Measurements from ENCODE around the gene PRKN.

PRKN gene

GRCh38 chr6:161926324-161926723 is 801.2 kb downstream of the PRKN start:
- FAIRE-seq: no peak

- no peak for FAIRE-seq
Measured at GRCh38 chr6:161924516-161925116, 803.0 kb downstream of the PRKN start.

- FAIRE-seq: no peak
Measured at GRCh38 chr6:161922631-161923119, 804.9 kb downstream of the PRKN start.

GRCh38 chr6:161921602-161922395 is 805.8 kb downstream of the PRKN start:
- FAIRE-seq: no peak

- FAIRE-seq: no peak
Measured at GRCh38 chr6:161919691-161920090, 807.9 kb downstream of the PRKN start.

GRCh38 chr6:161918628-161919205 is 808.8 kb downstream of the PRKN start:
- FAIRE-seq: no peak

- no peak for FAIRE-seq
Measured at GRCh38 chr6:161918109-161918531, 809.4 kb downstream of the PRKN start.

GRCh38 chr6:161917645-161918044 is 809.9 kb downstream of the PRKN start:
- no peak for FAIRE-seq

- FAIRE-seq: no peak
Measured at GRCh38 chr6:161915456-161915964, 812.1 kb downstream of the PRKN start.

GRCh38 chr6:161908872-161909271 is 818.7 kb downstream of the PRKN start:
- FAIRE-seq: no peak

GRCh38 chr6:161906571-161906970 is 821.0 kb downstream of the PRKN start:
- FAIRE-seq: no peak

GRCh38 chr6:161903584-161904212 is 823.9 kb downstream of the PRKN start:
- FAIRE-seq: no peak

- FAIRE-seq: no peak
Measured at GRCh38 chr6:161901740-161902426, 825.7 kb downstream of the PRKN start.

GRCh38 chr6:161894436-161894835 is 833.1 kb downstream of the PRKN start:
- no peak for FAIRE-seq

GRCh38 chr6:161891542-161891941 is 836.0 kb downstream of the PRKN start:
- no peak for FAIRE-seq

GRCh38 chr6:161890832-161891297 is 836.7 kb downstream of the PRKN start:
- FAIRE-seq: no peak

GRCh38 chr6:161890133-161890831 is 837.3 kb downstream of the PRKN start:
- no peak for FAIRE-seq

GRCh38 chr6:161889324-161889723 is 838.2 kb downstream of the PRKN start:
- no peak for FAIRE-seq

GRCh38 chr6:161886545-161886944 is 841.0 kb downstream of the PRKN start:
- FAIRE-seq: peak; percentile 75

- no peak for FAIRE-seq
Measured at GRCh38 chr6:161884782-161885181, 842.8 kb downstream of the PRKN start.

- no peak for FAIRE-seq
Measured at GRCh38 chr6:161882196-161882765, 845.3 kb downstream of the PRKN start.

All from TTC549 (cell line).